WERI-Rb-1 (cell line): Measurements from ENCODE around the gene ABR.
A peak's percentile ranks its signal among the peaks of the same experiment; 100 is the strongest.

Experiments
- DNase-seq: peaks from one replicate; pipeline ENCODE4 v3.0.0-alpha.2; 2020
- H3K27ac ChIP-seq: fragments of 250-450 bp; sonication (Bioruptor Pico); 2 replicates; pipeline ENCODE4 v1.5.1; 2020; ENCODE audit warnings: mild to moderate bottlenecking, moderate library complexity
- H3K27me3 ChIP-seq: fragments of 250-450 bp; sonication (Bioruptor Pico); 2 replicates; pipeline ENCODE4 v1.5.1; 2021; ENCODE audit warnings: mild to moderate bottlenecking, low read depth, moderate library complexity; ENCODE audit not compliant: insufficient read depth, severe bottlenecking
- H3K36me3 ChIP-seq: fragments of 250-450 bp; sonication (Bioruptor Pico); 2 replicates; pipeline ENCODE4 v1.5.1; 2020; ENCODE audit warnings: mild to moderate bottlenecking, moderate library complexity
- H3K4me3 ChIP-seq: 2 replicates; pipeline ENCODE4 v1.5.1; 2011; ENCODE audit warnings: low read depth, mild to moderate bottlenecking, control low read depth, low read length
- H3K9me3 ChIP-seq: fragments of 250-450 bp; sonication (Bioruptor Pico); 2 replicates; pipeline ENCODE4 v1.5.1; 2021; ENCODE audit warnings: mild to moderate bottlenecking, moderate library complexity; ENCODE audit not compliant: severe bottlenecking
- CTCF ChIP-seq: IDR thresholded peaks from 2 replicates; pipeline ENCODE4 v1.5.1; 2011; ENCODE audit warnings: low read depth, mild to moderate bottlenecking, control low read depth, inconsistent platforms, low read length

The ABR gene

DNA sequence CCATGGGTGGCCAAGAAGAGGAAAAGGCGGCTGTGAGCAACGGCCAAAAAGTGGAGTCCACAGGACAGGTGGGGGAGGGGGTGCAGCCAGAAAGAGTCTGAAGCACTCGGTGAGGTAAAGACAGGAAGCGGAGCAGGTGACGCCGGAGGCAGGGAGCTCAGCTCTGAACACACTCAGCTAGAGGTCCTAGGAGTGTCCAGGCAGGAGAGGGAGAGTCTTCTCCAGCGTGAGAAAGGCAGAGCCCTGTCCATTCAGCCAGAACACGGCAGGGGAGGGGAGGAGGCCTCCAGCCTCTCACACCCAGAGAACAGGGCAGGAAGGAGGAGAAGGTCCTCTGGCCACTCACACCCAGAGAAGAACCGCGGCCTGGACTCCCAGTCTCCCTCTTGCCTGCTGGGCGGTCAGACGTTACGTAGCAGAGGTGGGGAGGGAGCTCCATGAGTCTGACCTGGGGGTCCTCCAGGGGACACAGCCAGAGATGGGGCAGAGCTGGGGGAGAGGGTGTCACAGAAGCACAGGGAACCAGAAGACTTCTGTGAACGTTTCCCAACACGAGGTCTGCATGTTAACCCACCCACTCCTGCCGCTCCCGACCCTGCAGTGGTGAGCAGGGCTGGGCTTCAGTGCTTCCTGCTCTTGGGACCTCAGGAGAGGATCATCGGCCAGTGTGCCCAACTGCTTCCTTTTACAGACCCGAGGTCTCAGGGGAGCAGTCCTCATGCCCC, 89.2 kb downstream of the ABR start:
- no peaks in the 10 kb centered on the region for H3K9me3 ChIP-seq
- no peak overlapping the region for H3K27ac ChIP-seq
- no peak overlapping the region for H3K4me3 ChIP-seq
- TF ChIP-seq CTCF, result no peak
- H3K36me3 ChIP-seq, result peaks cover 13% of the 10 kb centered on the region
- no peaks in the 10 kb centered on the region for H3K27me3 ChIP-seq
- DNase-seq, result no peak

- Histone ChIP-seq H3K27ac (no peak overlapping the region), H3K36me3 (peaks cover 16% of the 10 kb centered on the region), H3K27me3 (no peaks in the 10 kb centered on the region), H3K9me3 (no peaks in the 10 kb centered on the region), H3K4me3 (no peak overlapping the region)
- no peak for TF ChIP-seq CTCF
- DNase-seq, result no peak
These were observed 89.9 kb downstream of the ABR start for GRCh38 chr17:1089915-1090314.

DNA sequence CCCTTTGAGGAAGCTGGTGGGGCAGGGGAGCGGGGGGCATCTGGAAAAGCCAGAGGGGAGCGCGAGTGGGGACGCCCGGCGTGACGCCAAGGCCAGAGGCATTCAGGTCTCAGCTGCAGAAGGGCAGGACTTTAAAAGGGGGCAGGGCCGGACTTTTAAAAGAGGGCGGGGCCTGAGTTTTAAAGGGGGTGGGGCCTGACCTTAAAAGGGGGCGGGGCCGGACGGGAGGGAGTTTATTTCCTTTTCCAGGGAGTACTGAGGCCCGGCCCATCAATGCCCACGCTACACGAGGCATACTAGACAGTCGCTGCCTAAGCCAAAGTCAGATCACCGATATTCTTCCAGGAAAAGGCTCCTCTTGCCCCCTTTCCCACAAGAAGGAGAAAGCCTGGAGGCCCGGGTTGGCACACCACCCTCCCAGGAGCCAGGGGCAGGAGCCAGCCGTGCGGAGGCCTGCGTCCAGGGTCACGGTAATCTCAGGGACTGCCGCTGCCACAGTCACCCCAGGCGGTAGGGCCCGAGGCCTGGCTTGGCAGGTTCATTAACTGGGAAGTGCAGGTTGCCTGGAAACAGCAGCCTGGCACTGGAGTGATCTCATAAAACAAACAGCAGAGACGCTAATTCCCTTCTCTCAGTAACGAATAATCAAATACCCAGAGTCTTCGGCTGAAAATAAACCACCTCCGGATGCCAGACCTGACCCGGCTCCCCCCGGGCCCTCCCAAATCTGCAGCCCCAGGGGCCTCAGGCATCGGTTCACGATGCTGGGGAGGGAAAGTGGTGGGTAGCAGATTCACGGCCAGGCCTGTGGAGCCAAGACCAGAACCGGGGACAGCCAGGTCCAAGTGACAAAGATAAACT, 92.2 kb downstream of the ABR start:
- Histone ChIP-seq H3K4me3 (no peak overlapping the region), H3K36me3 (peaks cover 12% of the 10 kb centered on the region), H3K27me3 (no peaks in the 10 kb centered on the region), H3K9me3 (no peaks in the 10 kb centered on the region), H3K27ac (no peak overlapping the region)
- no peak for TF ChIP-seq CTCF
- no peak for DNase-seq

- Histone ChIP-seq H3K36me3 (peaks cover 5% of the 10 kb centered on the region), H3K4me3 (no peak overlapping the region; the same call in 1 of the 2 replicates), H3K27me3 (no peaks in the 10 kb centered on the region), H3K27ac (peak overlapping the region; percentile 62), H3K9me3 (no peaks in the 10 kb centered on the region)
- no peak for TF ChIP-seq CTCF
- DNase-seq, result peak; percentile 74
These were observed 96.2 kb downstream of the ABR start for GRCh38 chr17:1083451-1084187.

- Histone ChIP-seq H3K36me3 (peaks cover 5% of the 10 kb centered on the region), H3K27me3 (no peaks in the 10 kb centered on the region), H3K27ac (no peak overlapping the region), H3K9me3 (no peaks in the 10 kb centered on the region), H3K4me3 (no peak overlapping the region)
- no peak for TF ChIP-seq CTCF
- no peak for DNase-seq
These were observed 97.2 kb downstream of the ABR start for GRCh38 chr17:1082579-1082978.
